T47D (cell line): ENCODE measurements around the gene SYT14.
"Not testable (repeated sequence)": the region's sequence is repeated elsewhere in the genome, so short reads cannot be mapped to it uniquely, and the experiment has no call there.

Source experiments
- DNase-seq, 2 experiments: peaks; one replicate each; pipeline versions ENCODE4 v3.0.0 to v3.0.0-alpha.2; 2011 to 2012; ENCODE audit warnings: low read depth in 1 of 2, low spot score in 1 of 2
- JUND ChIP-seq: IDR thresholded peaks from 2 replicates; pipeline ENCODE4 v1.6.1; 2012; ENCODE audit warnings: low read depth
- in situ Hi-C: cut with HindIII; loops from 2 replicates; pipeline ENCODE4 v1.10.0; 2016; ENCODE audit warnings: low sequenced_read_pairs, low pct_unique_long_range_greater_than_20kb

Gene SYT14

DNA sequence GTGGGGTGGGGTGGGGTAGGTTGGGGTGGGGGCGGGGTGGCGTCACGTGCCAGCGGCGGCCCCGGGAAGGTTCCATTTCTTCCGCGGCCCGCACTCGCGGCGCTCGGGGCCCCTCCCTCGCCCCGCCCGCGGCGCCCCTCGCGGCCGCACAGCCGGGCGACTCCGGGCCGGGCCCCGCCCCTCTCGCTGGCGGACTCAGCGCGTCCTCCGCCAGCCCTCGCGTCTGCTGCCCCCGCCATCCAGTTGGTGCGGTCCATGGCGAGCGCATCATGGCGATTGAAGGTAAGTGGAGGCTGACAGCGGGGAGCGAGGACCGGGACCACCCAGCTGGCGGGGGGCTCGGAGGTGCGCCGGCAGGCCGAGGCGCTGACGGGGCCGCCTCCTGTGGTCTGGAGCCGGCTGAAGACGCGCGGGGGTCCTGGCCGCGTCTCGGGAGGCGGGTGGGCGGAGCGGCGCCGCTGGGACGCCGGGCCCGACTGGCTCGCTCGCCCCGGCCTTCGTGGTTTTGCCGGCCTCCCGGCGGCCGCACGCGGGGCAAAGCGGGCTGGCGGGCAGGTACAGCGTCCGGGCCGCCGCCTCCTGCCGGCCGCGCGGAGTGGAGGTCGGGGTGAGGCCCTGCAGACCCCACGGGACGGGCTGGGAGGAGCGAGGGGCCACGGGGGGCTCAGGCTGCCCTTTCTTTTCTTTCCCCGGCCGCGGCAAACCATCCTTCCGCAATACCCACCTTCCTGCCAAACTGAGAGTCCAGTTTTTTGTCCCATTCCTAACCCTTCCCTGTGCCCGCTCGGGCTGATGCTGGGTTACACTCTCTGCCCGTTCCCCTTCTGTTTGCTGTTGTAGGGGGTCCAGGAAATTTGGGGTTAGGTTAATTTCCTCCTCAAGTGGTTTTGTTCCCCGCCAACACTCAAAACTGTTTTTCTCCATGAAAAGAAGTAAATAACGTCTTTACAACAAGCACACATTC lies at the start of gene SYT14:
Gene SYT14 (plus strand): TSS at position 222 of the 964 bp plus-strand sequence. CDS start 48 bp downstream, at position 270.
- TF ChIP-seq JUND, result no peak
- in situ Hi-C loops, result no loop called here
- no peak for DNase-seq

DNA sequence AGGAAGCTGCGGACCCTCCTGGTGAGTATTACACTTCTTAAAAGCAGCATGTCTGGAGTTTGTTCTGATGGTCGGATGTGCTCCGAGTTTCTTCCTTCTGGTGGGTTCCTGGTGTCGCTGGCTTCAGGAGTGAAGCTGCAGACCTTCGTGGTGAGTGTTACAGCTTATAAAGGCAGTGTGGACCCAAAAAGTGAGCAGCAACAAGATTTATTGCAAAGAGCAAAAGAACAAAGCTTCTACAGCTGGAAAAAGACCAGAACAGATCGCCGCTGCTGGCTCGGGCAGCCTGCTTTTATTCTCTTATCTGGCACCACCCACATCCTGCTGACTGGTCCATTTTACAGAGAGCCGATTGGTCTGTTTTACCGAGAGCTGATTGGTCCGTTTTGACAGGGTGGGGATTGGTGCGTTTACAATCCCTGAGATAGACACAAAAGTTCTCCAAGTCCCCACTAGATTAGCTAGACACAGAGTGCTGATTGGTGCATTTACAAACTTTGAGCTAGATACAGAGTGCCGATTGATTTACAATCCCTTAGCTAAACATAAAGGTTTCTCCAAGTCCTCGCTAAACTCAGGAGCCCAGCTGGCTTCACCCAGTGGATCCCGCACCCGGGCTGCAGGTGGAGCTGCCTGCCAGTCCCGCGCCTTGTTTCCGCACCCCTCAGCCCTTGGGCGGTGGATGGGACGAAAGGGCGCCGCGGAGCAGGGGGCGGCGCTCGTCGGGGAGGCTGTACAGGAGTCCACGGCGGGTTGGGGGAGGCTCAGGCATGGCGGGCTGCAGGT lies 49.5 kb upstream of the SYT14 start:
- in situ Hi-C loops, DNase-seq: not testable (repeated sequence)

DNA sequence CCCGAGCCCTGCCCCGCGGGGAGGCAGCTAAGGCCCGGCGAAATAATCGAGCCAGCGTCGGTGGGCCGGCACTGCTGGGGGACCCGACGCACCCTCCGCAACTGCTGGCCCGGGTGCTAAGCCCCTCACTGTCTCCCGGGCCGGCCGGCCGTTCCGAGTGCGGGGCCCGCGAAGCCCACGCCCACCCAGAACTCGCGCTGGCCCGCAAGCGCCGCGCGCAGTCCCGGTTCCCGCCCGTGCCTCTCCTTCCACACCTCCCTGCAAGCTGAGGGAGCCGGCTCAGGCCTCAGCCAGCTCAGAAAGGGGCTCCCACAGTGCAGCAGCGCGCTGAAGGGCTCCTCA lies 49.0 kb upstream of the SYT14 start:
- in situ Hi-C loops, result no loop called here
- no peak for DNase-seq
- TF ChIP-seq JUND, result no peak

DNA sequence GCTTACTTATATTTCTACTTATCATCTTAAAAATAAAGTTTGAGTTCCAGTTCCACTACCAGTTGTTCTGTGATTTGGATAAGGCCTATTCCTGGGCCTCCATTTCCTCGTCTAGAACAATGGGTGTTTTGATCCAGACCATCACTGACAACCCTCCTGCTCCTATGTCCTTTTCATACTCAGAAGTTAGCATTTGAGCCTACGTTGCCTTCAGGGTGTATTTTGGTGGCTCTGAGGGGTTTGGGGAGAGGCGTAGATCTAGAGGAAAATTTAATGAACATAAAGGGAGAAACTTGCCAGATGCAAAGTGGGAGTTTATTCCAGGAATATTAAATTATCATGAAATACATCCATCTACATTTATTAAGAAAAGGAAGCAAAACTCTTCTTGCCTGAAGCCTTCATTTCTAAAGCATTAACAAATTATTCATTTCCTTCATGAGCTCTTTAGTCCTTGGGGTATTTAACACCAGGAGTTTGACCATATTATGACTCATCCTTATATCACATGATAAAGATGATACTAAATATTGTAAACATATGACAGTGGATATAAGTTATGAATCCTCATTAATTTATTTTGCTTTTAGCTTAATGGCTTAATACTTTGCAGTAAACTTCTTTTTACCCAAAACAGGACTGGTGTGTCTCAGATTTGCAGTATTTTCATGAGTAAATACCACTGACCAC lies 47.2 kb upstream of the SYT14 start:
- peak in 1 of 2 experiments; percentile 1 for DNase-seq
- no peak for TF ChIP-seq JUND
- in situ Hi-C loops, result no loop called here

DNA sequence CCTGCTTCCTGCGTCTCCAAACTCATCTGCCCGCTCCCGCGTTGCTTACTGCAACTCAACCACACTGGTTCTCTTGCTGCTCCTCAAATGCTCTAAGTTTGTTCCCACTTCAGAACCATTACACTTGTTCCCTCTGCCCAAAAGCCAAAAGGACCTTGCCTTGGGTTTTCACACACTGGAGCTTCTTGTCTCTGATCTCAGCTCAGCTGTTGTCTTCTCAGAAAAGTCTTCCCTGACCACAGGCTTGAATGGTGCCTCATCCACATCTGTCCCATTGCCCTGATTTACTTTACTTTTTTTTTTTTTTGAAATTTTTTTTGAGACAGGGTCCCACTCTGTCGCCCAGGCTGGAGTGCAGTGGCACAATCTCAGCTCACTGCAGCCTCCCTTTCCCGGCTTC lies 44.3 kb upstream of the SYT14 start:
- no peak for TF ChIP-seq JUND
- DNase-seq, result no peak
- in situ Hi-C loops, result no loop called here

DNA sequence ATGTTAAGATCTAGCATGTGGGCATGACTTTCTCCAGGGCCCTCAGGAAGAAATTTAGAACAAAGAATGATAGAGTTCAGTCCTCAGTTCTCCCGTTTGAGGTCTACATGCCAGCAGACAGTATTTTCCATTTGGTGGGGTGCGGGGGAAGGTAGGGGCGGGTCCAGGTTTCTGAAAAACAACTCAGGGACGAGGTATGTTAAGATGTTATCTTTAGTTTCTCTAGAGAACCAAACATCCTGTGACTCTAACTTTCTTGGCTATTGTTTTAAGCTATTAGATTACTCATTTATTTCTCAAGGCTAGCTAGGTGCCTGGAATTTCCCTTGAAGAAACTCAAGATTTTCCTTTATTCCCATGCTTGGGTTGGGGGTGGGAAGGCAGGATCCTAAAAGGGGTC lies 42.3 kb upstream of the SYT14 start:
- no peak for DNase-seq
- in situ Hi-C loops, result no loop called here
- no peak for TF ChIP-seq JUND

DNA sequence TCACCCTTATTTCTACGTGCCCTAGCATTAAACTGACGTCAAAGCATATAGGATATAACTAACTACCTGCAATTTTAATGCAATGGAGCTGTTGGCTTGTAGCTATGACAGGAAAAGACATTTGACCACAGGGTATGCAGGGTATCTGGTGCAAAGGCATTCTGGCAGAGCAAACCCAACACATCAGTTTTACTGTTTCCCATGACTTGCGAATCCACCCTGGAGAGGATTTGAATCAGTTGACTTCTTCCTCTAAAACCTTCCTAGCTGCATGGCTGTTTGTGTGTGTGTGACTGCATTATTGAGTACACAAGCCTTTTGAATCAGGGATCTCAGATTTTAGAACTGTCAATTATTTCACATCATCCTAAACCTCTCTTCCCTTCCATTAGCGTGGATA lies 41.7 kb upstream of the SYT14 start:
- no peak for TF ChIP-seq JUND
- peak in 1 of 2 experiments; percentile 1 for DNase-seq
- in situ Hi-C loops, result no loop called here

DNA sequence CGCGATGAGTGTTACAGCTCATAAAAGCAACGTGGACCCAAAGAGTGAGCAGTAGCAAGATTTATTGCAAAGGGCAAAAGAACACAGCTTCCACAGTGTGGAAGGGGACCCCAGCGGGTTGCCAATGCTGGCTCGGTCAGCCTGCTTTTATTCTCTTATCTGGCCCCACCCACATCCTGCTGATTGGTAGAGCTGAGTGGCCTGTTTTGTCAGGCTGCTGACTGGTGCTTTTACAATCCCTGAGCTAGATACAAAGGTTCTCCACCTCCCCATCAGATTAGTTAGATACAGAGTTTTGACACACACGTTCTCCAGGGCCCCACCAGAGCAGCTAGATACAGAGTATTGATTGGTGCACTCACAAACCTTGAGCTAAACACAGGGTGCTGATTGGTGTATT lies 39.7 kb upstream of the SYT14 start:
- in situ Hi-C loops, DNase-seq: not testable (repeated sequence)

DNA sequence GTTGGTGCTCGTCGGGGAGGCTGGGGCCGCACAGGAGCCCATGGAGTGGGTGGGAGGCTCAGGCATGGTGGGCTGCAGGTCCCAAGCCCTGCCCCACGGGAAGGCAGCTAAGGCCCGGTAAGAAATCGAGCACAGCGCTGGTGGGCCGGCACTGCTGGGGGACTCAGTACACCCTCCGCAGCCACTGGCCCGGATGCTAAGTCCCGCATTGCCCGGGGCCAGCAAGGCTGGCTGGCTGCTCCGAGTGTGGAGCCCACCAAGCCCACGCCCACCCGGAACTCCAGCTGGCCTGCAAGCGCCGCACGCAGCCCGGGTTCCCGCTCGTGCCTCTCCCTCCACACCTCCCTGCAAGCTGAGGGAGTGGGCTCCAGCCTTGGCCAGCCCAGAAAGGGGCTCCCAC lies 39.2 kb upstream of the SYT14 start:
- in situ Hi-C loops, DNase-seq: not testable (repeated sequence)

DNA sequence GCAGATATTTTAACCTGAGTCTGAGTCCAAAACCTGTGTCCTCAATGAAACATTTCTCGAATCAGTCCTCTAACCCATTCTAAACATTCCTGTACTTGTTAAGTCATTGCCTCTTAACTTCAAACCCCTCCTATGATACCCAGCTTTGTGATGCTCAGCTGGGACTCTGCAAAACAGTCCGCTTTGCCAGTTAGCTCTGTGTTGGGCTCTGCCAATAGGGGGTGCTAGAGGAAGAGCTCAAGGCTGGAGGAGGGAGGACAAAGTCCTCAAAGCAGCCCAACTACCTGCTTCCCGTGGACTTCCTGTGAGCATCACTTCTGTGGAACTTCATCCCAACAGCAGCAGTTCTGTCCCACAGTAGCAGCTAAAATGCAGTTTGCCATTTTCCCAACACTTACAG lies 38.1 kb upstream of the SYT14 start:
- in situ Hi-C loops, result no loop called here
- TF ChIP-seq JUND, result no peak
- DNase-seq, result peak in 1 of 2 experiments; percentile 24

DNA sequence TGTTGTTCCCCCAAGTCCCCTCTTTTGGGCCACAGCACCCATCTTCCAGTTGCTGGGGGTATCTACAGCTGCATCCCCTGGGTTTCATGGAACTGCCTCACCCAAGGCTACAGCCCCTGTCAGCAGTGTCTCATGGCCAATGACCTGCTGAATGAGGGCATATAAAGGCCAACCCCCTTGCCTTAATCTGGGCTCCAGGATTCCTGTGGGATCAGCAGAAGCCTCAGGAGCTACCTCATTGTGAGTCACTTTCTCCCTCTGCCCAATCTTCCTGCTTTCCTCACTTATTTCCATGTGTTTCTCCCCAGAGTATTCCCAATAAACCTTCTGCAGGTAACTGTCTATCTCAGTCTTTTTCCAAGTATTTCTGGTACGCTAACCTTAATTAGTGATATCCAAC lies 37.3 kb upstream of the SYT14 start:
- no peak for TF ChIP-seq JUND
- in situ Hi-C loops, result no loop called here
- DNase-seq, result no peak

DNA sequence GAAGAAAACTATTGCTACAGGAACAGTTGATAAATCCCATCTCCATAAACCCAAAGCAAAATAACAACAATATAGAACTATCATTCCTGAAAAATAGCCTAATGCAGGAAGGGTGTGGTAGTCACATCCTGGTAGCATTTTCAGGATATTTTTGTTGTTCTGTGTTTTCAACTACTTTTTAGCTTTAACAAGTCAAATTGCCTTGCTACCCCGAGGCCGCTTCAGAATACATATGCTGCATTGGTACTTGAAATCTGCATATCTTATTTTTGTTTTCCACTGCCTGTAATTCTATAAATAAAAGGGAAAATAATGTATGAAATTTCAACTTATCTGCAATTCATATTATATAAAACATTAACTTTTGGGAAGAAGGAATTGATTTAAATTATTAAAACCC lies 36.8 kb upstream of the SYT14 start:
- no peak for TF ChIP-seq JUND
- DNase-seq, result no peak
- in situ Hi-C loops, result no loop called here

DNA sequence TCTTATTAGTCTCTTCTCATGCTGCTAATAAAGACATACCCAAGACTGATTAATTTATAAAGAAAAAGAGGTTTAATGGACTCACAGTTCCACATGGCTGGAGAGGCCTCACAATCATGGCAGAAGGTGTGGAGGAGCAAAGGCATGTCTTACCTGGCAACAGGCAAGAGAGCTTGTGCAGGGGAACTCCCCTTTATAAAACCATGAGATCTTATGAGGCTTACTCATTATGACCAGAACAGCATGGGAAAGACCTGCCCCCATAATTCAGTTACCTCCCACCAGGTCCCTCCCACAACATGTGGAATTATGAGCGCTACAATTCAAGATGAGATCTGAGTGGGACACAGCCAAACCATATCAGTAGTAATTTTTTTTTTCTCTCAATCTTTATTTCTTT lies 33.2 kb upstream of the SYT14 start:
- DNase-seq, in situ Hi-C loops: not testable (repeated sequence)
